Measurements from ENCODE around the gene RAET1G. TPM values are rescaled to one million over a fixed set of nuclear protein-coding genes. Genes with fewer than 3 reads are reported as not detected.
A peak's percentile ranks its signal among the peaks of the same experiment; 100 is the strongest.
"Not testable (repeated sequence)": the region's sequence is repeated elsewhere in the genome, so short reads cannot be mapped to it uniquely, and the experiment has no call there.

RAET1G gene
- total RNA-seq, 4 donors from 2014 or later: 0.29 to 0.32 TPM; not detected in 2

GRCh38 chr6:149923327-149923986 lies 536 bp upstream of the RAET1G start:
- Histone ChIP-seq H3K27ac (replicated peaks in 1 of 4) (peak overlapping the region in 1 of 4 donors; percentile 15), H3K4me1 (peaks cover 20 to 39% (median 34%) of the 10 kb centered on the region in 4 donors), H3K4me3 (peak overlapping the region; percentile 54 to 61 (median 56)), H3K36me3 (no peaks in the 10 kb centered on the region), H3K27me3 (peaks cover 0 to 16% (median 0%) of the 10 kb centered on the region in 4 donors), H3K9me3 (no peaks in the 10 kb centered on the region)
- TF ChIP-seq POLR2AphosphoS5 (IDR thresholded peaks at IDR 0.05): no peak
- no peak for TF ChIP-seq POLR2A (IDR thresholded peaks at IDR 0.05; ENCODE audit: low read depth)
- no peak for TF ChIP-seq EP300 (IDR thresholded peaks at IDR 0.05)
- TF ChIP-seq, protein P1, sequence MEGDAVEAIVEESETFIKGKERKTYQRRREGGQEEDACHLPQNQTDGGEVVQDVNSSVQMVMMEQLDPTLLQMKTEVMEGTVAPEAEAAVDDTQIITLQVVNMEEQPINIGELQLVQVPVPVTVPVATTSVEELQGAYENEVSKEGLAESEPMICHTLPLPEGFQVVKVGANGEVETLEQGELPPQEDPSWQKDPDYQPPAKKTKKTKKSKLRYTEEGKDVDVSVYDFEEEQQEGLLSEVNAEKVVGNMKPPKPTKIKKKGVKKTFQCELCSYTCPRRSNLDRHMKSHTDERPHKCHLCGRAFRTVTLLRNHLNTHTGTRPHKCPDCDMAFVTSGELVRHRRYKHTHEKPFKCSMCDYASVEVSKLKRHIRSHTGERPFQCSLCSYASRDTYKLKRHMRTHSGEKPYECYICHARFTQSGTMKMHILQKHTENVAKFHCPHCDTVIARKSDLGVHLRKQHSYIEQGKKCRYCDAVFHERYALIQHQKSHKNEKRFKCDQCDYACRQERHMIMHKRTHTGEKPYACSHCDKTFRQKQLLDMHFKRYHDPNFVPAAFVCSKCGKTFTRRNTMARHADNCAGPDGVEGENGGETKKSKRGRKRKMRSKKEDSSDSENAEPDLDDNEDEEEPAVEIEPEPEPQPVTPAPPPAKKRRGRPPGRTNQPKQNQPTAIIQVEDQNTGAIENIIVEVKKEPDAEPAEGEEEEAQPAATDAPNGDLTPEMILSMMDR (IDR thresholded peaks at IDR 0.05): no peak
- intact Hi-C loops (cut with DNase I): no loop called here
- 27% methylated on average over 33 of the region's 33 CpGs for WGBS
- DNase-seq (ENCODE audit: extremely low spot score): no peak

- H3K36me3 ChIP-seq; DNase-seq (ENCODE audit: extremely low spot score); intact Hi-C loops (cut with DNase I); H3K9me3 ChIP-seq; H3K27ac ChIP-seq (replicated peaks in 1 of 4): not testable (repeated sequence)
- peaks cover 20 to 39% (median 34%) of the 10 kb centered on the region in 4 donors for H3K4me1 ChIP-seq
- peaks cover 0 to 12% (median 0%) of the 10 kb centered on the region in 4 donors for H3K27me3 ChIP-seq
- peak overlapping the region in 2 of 4 donors; percentile 55 to 57 for H3K4me3 ChIP-seq
- WGBS: 56% methylated on average over 5 of the region's 5 CpGs
Observed at GRCh38 chr6:149922091-149922490, 830 bp downstream of the RAET1G start.

DNA sequence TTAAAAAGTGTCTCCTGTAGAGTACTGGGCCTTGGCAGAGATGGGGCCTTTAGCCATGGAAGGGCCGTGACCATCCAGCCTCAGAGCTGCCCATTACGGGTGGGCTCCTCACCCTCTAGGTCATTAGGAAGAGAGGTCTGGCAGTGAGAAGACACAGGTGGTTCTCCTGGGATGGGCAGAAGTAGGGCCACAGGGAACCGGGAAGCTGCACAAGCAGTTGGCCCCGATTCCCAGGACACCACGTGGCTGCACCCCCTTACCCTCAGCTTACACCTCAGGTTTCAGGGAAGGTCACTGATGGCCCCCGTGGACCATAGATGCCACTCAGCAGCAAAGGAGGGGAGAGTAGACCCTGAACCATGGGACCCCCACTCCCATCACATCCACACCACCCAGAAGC lies 1.6 kb downstream of the RAET1G start:
- no peak for DNase-seq (ENCODE audit: extremely low spot score)
- no peak overlapping the region for H3K27ac ChIP-seq (replicated peaks in 1 of 4)
- intact Hi-C loops (cut with DNase I): no loop called here
- H3K4me1 ChIP-seq: peaks cover 19 to 37% (median 33%) of the 10 kb centered on the region in 4 donors
- H3K9me3 ChIP-seq: no peaks in the 10 kb centered on the region
- no peak overlapping the region for H3K4me3 ChIP-seq
- peaks cover 0 to 12% (median 0%) of the 10 kb centered on the region in 4 donors for H3K27me3 ChIP-seq
- no peaks in the 10 kb centered on the region for H3K36me3 ChIP-seq
- 97% methylated on average over 6 of the region's 6 CpGs for WGBS
- TF ChIP-seq POLR2AphosphoS5 (IDR thresholded peaks at IDR 0.05) (no peak), EP300 (IDR thresholded peaks at IDR 0.05) (no peak)

GRCh38 chr6:149919834-149920225 lies 3.1 kb downstream of the RAET1G start:
- no peak for DNase-seq (ENCODE audit: extremely low spot score)
- intact Hi-C loops (cut with DNase I): no loop called here
- H3K27ac ChIP-seq (replicated peaks in 1 of 4): no peak overlapping the region
- H3K9me3 ChIP-seq: no peaks in the 10 kb centered on the region
- TF ChIP-seq, protein P1 (IDR thresholded peaks at IDR 0.05): no peak
- no peak for TF ChIP-seq POLR2A (IDR thresholded peaks at IDR 0.05; ENCODE audit: low read depth)
- no peak for TF ChIP-seq EP300 (IDR thresholded peaks at IDR 0.05)
- no peak for TF ChIP-seq POLR2AphosphoS5 (IDR thresholded peaks at IDR 0.05)
- 89% methylated on average over 4 of the region's 4 CpGs for WGBS
- H3K4me3 ChIP-seq: no peak overlapping the region
- H3K27me3 ChIP-seq: peaks cover 0 to 10% (median 0%) of the 10 kb centered on the region in 4 donors
- H3K36me3 ChIP-seq: no peaks in the 10 kb centered on the region
- H3K4me1 ChIP-seq: peaks cover 12 to 22% (median 17%) of the 10 kb centered on the region in 4 donors

GRCh38 chr6:149919126-149919833 lies 3.6 kb downstream of the RAET1G start:
- peaks cover 12 to 18% (median 17%) of the 10 kb centered on the region in 4 donors for H3K4me1 ChIP-seq
- H3K4me3 ChIP-seq; H3K27ac ChIP-seq (replicated peaks in 1 of 4); DNase-seq (ENCODE audit: extremely low spot score); intact Hi-C loops (cut with DNase I); H3K9me3 ChIP-seq; H3K27me3 ChIP-seq; H3K36me3 ChIP-seq: not testable (repeated sequence)
- WGBS: 84% methylated on average over 11 of the region's 11 CpGs

DNA sequence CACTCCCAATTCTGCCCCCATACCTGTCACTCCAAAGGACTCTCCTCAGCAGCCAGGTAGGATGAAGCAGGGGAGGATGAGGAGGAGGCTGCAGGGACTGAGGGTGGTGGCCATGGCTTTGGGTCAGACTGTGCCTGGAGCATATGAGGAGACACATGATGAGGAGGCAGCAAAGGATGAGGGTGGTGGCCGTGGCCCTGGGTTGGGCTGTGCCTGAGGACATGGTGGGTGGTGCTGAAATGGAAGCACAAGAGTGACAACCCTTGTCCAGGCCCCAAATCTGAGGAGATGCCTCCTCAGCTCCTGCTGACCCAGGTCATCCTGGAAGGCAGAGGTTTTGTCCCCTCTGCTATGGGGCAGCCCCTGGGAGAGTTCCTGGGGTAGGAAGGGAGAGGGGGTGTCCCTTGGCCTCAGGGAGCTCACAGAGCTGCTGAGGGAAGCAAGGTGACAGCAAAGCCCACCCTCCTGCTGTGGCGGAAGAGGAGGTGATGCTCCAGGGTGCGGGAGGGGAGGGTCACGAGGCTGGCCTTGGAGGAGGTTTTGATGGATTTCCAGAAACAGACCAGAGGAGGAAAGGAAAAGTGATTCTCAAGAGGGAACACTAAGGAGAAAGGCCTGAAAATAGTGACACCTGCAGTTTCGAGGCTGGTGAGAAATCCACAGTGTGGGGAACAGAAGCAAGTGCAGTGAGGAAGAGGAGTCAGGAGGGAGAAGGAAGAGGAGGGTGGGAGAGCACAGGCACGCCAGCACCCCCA lies 4.6 kb downstream of the RAET1G start:
- intact Hi-C loops (cut with DNase I): no loop called here
- no peak for DNase-seq (ENCODE audit: extremely low spot score)
- Histone ChIP-seq H3K4me3 (no peak overlapping the region), H3K36me3 (no peaks in the 10 kb centered on the region), H3K27me3 (peaks cover 0 to 6% (median 0%) of the 10 kb centered on the region in 4 donors), H3K27ac (replicated peaks in 1 of 4) (no peak overlapping the region), H3K9me3 (no peaks in the 10 kb centered on the region), H3K4me1 (peaks cover 9 to 12% (median 12%) of the 10 kb centered on the region in 4 donors)
- 86% methylated on average over 6 of the region's 6 CpGs for WGBS
- TF ChIP-seq, protein P1 (IDR thresholded peaks at IDR 0.05): no peak
